Panc1 (cell line): Measurements from ENCODE around the gene CDX1.

Source experiments
- CTCF ChIP-seq: fragments of 450-650 bp; IDR thresholded peaks from 2 replicates; pipeline ENCODE4 v1.5.1; 2017; ENCODE audit warnings: mild to moderate bottlenecking
- POLR2AphosphoS5 ChIP-seq: IDR thresholded peaks from 2 replicates; pipeline ENCODE4 v1.6.1; 2012; ENCODE audit warnings: mild to moderate bottlenecking, low read depth, low read length, moderate library complexity

- TF ChIP-seq CTCF (no peak), POLR2AphosphoS5 (no peak)
Measured at GRCh38 chr5:150149618-150150017, 17.0 kb upstream of the CDX1 start.
